Astrocyte (in vitro differentiated cells and primary cell): ENCODE results near the gene ATG7. TPM values are rescaled to one million over a fixed set of nuclear protein-coding genes. Genes with fewer than 3 reads are reported as not detected.

ENCODE experiments used
- DNase-seq: peaks from one replicate; pipeline ENCODE4 v3.0.0-alpha.2; 2010; ENCODE audit warnings: low read depth
- FAIRE-seq: peaks from 2 replicates; lab custom pipeline; 2011; peaks lifted over from hg19 to GRCh38; lab: Jason Lieb, UNC
- H2AFZ ChIP-seq: 2 replicates; pipeline ENCODE4 v1.6.0; 2012; ENCODE audit warnings: low read depth, low read length, inconsistent platforms
- H3K27ac ChIP-seq: 2 replicates; pipeline ENCODE4 v1.5.1; 2011; ENCODE audit warnings: low read depth, low read length, inconsistent platforms
- H3K27me3 ChIP-seq: 2 replicates; pipeline ENCODE4 v1.6.0; 2011; ENCODE audit warnings: low read length, inconsistent platforms; ENCODE audit not compliant: insufficient read depth
- H3K36me3 ChIP-seq: 2 replicates; pipeline ENCODE4 v1.5.1; 2011; ENCODE audit warnings: low read length, inconsistent platforms; ENCODE audit not compliant: insufficient read depth
- H3K4me1 ChIP-seq: 2 replicates; pipeline ENCODE4 v1.5.1; 2011; ENCODE audit warnings: low read length, inconsistent platforms; ENCODE audit not compliant: insufficient read depth
- H3K4me2 ChIP-seq: 2 replicates; pipeline ENCODE4 v1.6.0; 2012; ENCODE audit warnings: low read length, inconsistent platforms
- H3K4me3 ChIP-seq: 2 replicates; pipeline ENCODE4 v1.5.1; 2011; ENCODE audit warnings: low read depth, mild to moderate bottlenecking, low read length, inconsistent platforms; ENCODE audit not compliant: insufficient read depth
- H3K79me2 ChIP-seq: 2 replicates; pipeline ENCODE4 v1.6.0; 2012; ENCODE audit warnings: mild to moderate bottlenecking, low read length, inconsistent platforms; ENCODE audit not compliant: insufficient read depth
- H3K9ac ChIP-seq: 2 replicates; pipeline ENCODE4 v1.6.0; 2012; ENCODE audit warnings: mild to moderate bottlenecking, low read length, inconsistent platforms
- H3K9me3 ChIP-seq: 2 replicates; pipeline ENCODE4 v1.5.1; 2012; ENCODE audit warnings: low read depth, mild to moderate bottlenecking, low read length, inconsistent platforms; ENCODE audit not compliant: insufficient read depth
- H4K20me1 ChIP-seq: 2 replicates; pipeline ENCODE4 v1.6.0; 2012; ENCODE audit warnings: low read length, inconsistent platforms; ENCODE audit not compliant: insufficient read depth
- H3K27ac Mint-ChIP-seq: one replicate; pipeline ENCODE4 v1.8.0; 2021; ENCODE audit warnings: mild to moderate bottlenecking, mixed read lengths; ENCODE audit not compliant: unreplicated experiment
- H3K27me3 Mint-ChIP-seq: one replicate; pipeline ENCODE4 v1.8.0; 2021; ENCODE audit warnings: low read depth, mixed read lengths; ENCODE audit not compliant: unreplicated experiment
- H3K36me3 Mint-ChIP-seq: one replicate; pipeline ENCODE4 v1.8.0; 2021; ENCODE audit warnings: low read depth, mixed read lengths; ENCODE audit not compliant: unreplicated experiment
- H3K4me1 Mint-ChIP-seq: one replicate; pipeline ENCODE4 v1.8.0; 2021; ENCODE audit warnings: low read depth, mixed read lengths; ENCODE audit not compliant: unreplicated experiment
- H3K4me3 Mint-ChIP-seq: one replicate; pipeline ENCODE4 v1.8.0; 2021; ENCODE audit warnings: mild to moderate bottlenecking, moderate library complexity, mixed read lengths; ENCODE audit not compliant: unreplicated experiment
- H3K9me3 Mint-ChIP-seq: one replicate; pipeline ENCODE4 v1.8.0; 2021; ENCODE audit warnings: mild to moderate bottlenecking, mixed read lengths; ENCODE audit not compliant: unreplicated experiment
- CTCF ChIP-seq: IDR thresholded peaks from 2 replicates; pipeline ENCODE4 v1.5.1; 2011; ENCODE audit warnings: low read depth, mild to moderate bottlenecking, inconsistent platforms, low read length, moderate library complexity; ENCODE audit not compliant: insufficient read depth
- EZH2 ChIP-seq: IDR thresholded peaks from 2 replicates; pipeline ENCODE4 v1.6.1; 2012; ENCODE audit warnings: mild to moderate bottlenecking, low read length, inconsistent platforms; ENCODE audit not compliant: insufficient read depth
- total RNA-seq: library from RNA; stranded (reverse); gene quantifications from 2 replicates; pipeline ENCODE4 v1.2.1, GENCODE V29; 2021

The ATG7 gene
- total RNA-seq, 1 donor from 2014 or later, result 29.5 TPM

GRCh38 chr3:11567516-11568467 lies 295.6 kb downstream of the ATG7 start:
- Histone ChIP-seq H3K27ac (peak overlapping the region; percentile 100), H4K20me1 (peaks cover 31% of the 10 kb centered on the region), H3K4me1 (peaks cover 47% of the 10 kb centered on the region), H3K9me3 (no peaks in the 10 kb centered on the region), H3K9ac (peak overlapping the region; percentile 90), H2AFZ (no peak overlapping the region), H3K4me3 (peak overlapping the region; percentile 27), H3K79me2 (peaks cover 93% of the 10 kb centered on the region), H3K27me3 (no peaks in the 10 kb centered on the region), H3K4me2 (peak overlapping the region; percentile 83), H3K36me3 (peaks cover 27% of the 10 kb centered on the region)
- DNase-seq, result peak; percentile 86
- Mint-ChIP-seq H3K4me1 (peaks cover 42% of the 10 kb centered on the region), H3K36me3 (peaks cover 27% of the 10 kb centered on the region), H3K9me3 (no peaks in the 10 kb centered on the region), H3K27me3 (no peaks in the 10 kb centered on the region), H3K27ac (peak overlapping the region; percentile 97), H3K4me3 (no peak overlapping the region)
- peak; percentile 49 for FAIRE-seq
- TF ChIP-seq CTCF, result no peak
- no peak for TF ChIP-seq EZH2

DNA sequence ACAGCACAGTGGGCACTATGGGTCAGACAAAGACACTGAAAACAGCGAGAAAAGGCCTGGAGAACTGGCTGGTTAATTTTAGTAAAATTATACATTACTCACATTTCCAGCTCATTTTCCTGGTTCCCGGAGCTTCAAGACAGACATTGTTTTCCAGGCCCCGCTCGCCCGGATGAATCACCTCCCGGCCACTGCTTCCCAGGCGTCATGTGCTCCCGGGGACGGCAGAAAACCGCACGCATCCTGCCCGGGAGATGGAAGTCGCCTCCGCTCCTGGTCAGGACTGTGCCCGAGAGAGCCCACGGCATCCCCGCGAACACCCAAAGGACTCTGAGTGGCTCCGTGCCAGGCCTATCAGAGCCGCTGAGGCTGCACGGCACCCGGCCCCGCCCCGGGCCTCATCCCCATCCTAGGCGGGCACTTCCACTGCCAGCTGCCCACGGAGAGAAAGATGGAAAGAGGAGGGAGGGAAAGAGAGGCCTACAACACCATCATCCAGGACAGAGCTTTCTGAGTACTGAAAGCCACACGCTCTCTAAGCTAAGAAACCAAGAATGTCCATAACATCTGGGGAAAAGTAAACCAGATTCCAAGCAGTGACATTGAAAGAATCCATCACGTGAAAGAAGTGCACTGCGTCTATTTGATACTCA lies 296.4 kb downstream of the ATG7 start:
- H3K9ac ChIP-seq, result peak overlapping the region; percentile 90
- no peaks in the 10 kb centered on the region for H3K9me3 Mint-ChIP-seq
- H3K79me2 ChIP-seq, result peaks cover 89% of the 10 kb centered on the region
- H3K4me2 ChIP-seq, result peak overlapping the region; percentile 83
- H3K4me3 ChIP-seq, result peak overlapping the region; percentile 27
- FAIRE-seq (peak; percentile 81), DNase-seq (peak; percentile 95)
- H3K9me3 ChIP-seq, result no peaks in the 10 kb centered on the region
- H3K36me3 Mint-ChIP-seq, result peaks cover 25% of the 10 kb centered on the region
- H2AFZ ChIP-seq, result no peak overlapping the region
- H3K4me1 Mint-ChIP-seq, result peaks cover 43% of the 10 kb centered on the region
- peaks cover 20% of the 10 kb centered on the region for H3K36me3 ChIP-seq
- H3K27ac ChIP-seq, result peak overlapping the region; percentile 100
- H3K27me3 ChIP-seq, result no peaks in the 10 kb centered on the region
- peaks cover 47% of the 10 kb centered on the region for H3K4me1 ChIP-seq
- peaks cover 26% of the 10 kb centered on the region for H4K20me1 ChIP-seq
- TF ChIP-seq CTCF (no peak), EZH2 (no peak)
- no peak overlapping the region for H3K4me3 Mint-ChIP-seq
- H3K27ac Mint-ChIP-seq, result peak overlapping the region; percentile 97
- H3K27me3 Mint-ChIP-seq, result no peaks in the 10 kb centered on the region
